IPS-20b (cell line): ENCODE data around the gene EEFSEC.

Source experiments
- H3K27ac ChIP-seq: one replicate; pipeline ENCODE4 v1.5.1; 2013; ENCODE audit warnings: low read length
- H3K27me3 ChIP-seq: 2 replicates; pipeline ENCODE4 v1.6.1; 2013; ENCODE audit warnings: mild to moderate bottlenecking, low read length, inconsistent platforms; ENCODE audit not compliant: insufficient read depth
- H3K36me3 ChIP-seq: 2 replicates; pipeline ENCODE4 v1.6.1; 2013; ENCODE audit warnings: low read depth, mild to moderate bottlenecking, inconsistent platforms, low read length, moderate library complexity; ENCODE audit not compliant: insufficient read depth
- H3K4me1 ChIP-seq: 2 replicates; pipeline ENCODE4 v1.6.1; 2013; ENCODE audit warnings: mild to moderate bottlenecking, control low read depth, inconsistent platforms, low read length, moderate library complexity; ENCODE audit not compliant: insufficient read depth
- H3K4me3 ChIP-seq: 2 replicates; pipeline ENCODE4 v1.5.1; 2013; ENCODE audit warnings: mild to moderate bottlenecking, low read length, inconsistent platforms
- H3K9ac ChIP-seq: 2 replicates; pipeline ENCODE4 v1.6.1; 2013; ENCODE audit warnings: low read depth, mild to moderate bottlenecking, inconsistent platforms, low read length, moderate library complexity
- H3K9me3 ChIP-seq: 2 replicates; pipeline ENCODE4 v1.6.1; 2013; ENCODE audit warnings: mild to moderate bottlenecking, low read depth, low read length, inconsistent platforms; ENCODE audit not compliant: insufficient read depth

EEFSEC gene

DNA sequence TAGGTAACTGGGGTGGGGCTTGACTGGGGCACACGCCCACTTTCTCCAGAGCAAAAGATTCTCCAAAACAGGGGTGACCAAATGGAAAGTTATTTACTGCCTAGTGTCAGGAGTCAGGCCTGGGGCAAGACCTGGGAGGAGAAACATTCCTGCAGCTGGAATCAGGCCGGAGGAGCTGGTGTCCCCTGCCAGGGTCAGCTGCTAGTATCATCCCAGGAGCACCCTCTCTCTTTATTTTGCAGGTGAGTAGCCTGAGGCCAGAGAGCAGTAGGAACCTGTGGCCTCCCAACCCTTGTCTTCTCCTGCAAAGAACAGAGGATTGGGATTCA lies 280.5 kb downstream of the EEFSEC start:
- H3K9ac ChIP-seq: no peak overlapping the region
- peaks cover 69% of the 10 kb centered on the region for H3K27me3 ChIP-seq
- H3K4me1 ChIP-seq: peaks cover 9% of the 10 kb centered on the region
- no peaks in the 10 kb centered on the region for H3K9me3 ChIP-seq
- no peaks in the 10 kb centered on the region for H3K36me3 ChIP-seq
- no peak overlapping the region for H3K4me3 ChIP-seq
- H3K27ac ChIP-seq: no peak overlapping the region

- H3K27me3 ChIP-seq: peaks cover 69% of the 10 kb centered on the region
- H3K27ac ChIP-seq: no peak overlapping the region
Observed at GRCh38 chr3:128434524-128434923, 281.2 kb downstream of the EEFSEC start.

DNA sequence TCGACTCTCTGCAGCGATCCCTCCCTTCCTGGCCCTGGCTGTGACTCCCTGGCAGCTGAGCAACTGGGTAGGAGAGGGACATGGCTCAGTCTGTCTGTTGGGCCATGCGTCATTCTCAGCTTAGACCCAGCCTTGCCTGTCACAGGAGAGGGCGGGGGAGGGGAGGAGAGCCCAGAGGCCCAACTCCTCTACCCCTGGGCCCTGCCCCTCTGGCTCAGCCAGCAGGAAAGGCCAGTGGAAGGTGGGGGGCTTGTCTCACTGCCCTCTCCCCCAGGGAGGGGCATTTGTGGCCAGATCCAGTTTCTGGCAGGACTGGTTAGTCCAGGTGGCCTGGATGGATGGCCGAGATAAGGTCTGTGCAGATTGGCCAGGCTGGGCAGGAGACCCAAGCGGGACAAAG lies 281.8 kb downstream of the EEFSEC start:
- Histone ChIP-seq H3K9me3 (no peaks in the 10 kb centered on the region), H3K9ac (no peak overlapping the region), H3K27ac (no peak overlapping the region), H3K27me3 (peaks cover 68% of the 10 kb centered on the region), H3K4me1 (peaks cover 9% of the 10 kb centered on the region), H3K36me3 (no peaks in the 10 kb centered on the region), H3K4me3 (no peak overlapping the region)

More at GRCh38 chr3:128434524-128434923, 281.2 kb downstream of the EEFSEC start:
- H3K9ac ChIP-seq: no peak overlapping the region
- H3K9me3 ChIP-seq: no peaks in the 10 kb centered on the region
- H3K4me3 ChIP-seq: no peak overlapping the region
- no peaks in the 10 kb centered on the region for H3K36me3 ChIP-seq
- peaks cover 9% of the 10 kb centered on the region for H3K4me1 ChIP-seq

GRCh38 chr3:128435561-128435960 lies 282.3 kb downstream of the EEFSEC start:
- Histone ChIP-seq H3K27me3 (peaks cover 68% of the 10 kb centered on the region), H3K27ac (no peak overlapping the region), H3K9ac (no peak overlapping the region), H3K9me3 (no peaks in the 10 kb centered on the region), H3K36me3 (no peaks in the 10 kb centered on the region), H3K4me3 (no peak overlapping the region), H3K4me1 (peaks cover 9% of the 10 kb centered on the region)

DNA sequence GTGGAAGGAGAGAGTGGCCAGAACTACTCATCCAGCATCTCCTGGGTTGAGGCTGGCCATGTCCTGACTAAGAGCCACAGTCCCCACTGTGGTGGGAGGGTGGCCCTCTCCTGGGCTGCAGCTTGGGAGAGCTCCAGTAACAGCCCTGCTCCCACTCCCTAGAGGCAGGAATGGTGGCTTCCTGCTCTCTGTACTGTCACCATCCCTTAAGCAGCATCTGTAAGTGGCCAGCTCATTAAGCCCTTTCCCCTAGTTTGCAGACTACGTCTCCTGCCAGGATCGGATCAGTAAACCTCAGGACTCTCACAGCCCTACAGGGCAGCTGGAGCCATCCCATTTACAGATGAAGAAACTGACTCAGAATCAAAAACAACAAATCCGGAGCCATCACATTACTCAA lies 282.9 kb downstream of the EEFSEC start:
- Histone ChIP-seq H3K36me3 (no peaks in the 10 kb centered on the region), H3K27ac (no peak overlapping the region), H3K4me3 (no peak overlapping the region), H3K27me3 (peaks cover 67% of the 10 kb centered on the region), H3K9me3 (no peaks in the 10 kb centered on the region), H3K4me1 (peaks cover 9% of the 10 kb centered on the region), H3K9ac (no peak overlapping the region)

DNA sequence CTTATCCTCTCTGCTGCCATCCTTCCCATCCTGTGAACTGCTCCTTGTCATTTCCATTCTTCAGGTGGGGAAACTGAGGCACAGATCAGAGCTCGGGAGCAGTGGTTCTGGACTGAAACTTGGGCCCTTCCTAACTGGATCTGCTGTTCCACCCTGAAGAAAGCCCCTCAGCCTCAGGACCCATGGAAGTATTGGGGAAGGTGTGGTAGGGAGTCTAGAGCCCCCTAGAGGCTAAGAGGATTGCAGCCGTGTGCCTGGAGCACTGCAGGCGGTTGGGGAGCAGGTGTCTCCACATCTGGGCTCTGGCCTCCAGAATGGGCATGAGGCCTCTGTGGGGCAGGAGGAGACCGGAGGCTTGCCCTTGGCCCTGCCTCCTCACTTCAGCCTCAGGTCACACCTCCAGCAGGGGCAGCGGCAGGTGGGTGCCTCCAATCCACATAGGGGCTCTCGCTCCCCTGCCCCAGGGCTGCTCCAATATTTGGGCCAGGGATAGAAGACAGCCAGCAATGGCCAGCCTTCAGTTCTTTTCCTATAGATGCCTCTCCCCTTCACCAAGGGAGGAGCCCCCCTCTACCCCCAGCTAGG lies 285.3 kb downstream of the EEFSEC start:
- Histone ChIP-seq H3K27ac (no peak overlapping the region), H3K36me3 (no peaks in the 10 kb centered on the region), H3K9ac (no peak overlapping the region), H3K27me3 (peaks cover 51% of the 10 kb centered on the region), H3K4me1 (peaks cover 4% of the 10 kb centered on the region), H3K4me3 (no peak overlapping the region), H3K9me3 (no peaks in the 10 kb centered on the region)

GRCh38 chr3:128439226-128439625 lies 285.9 kb downstream of the EEFSEC start:
- H3K9me3 ChIP-seq: no peaks in the 10 kb centered on the region
- H3K27ac ChIP-seq: no peak overlapping the region
- H3K36me3 ChIP-seq: no peaks in the 10 kb centered on the region
- H3K4me1 ChIP-seq: no peaks in the 10 kb centered on the region; the same call in 1 of the 2 replicates
- H3K4me3 ChIP-seq: no peak overlapping the region
- no peak overlapping the region for H3K9ac ChIP-seq
- peaks cover 51% of the 10 kb centered on the region for H3K27me3 ChIP-seq

- Histone ChIP-seq H3K27ac (no peak overlapping the region), H3K9ac (no peak overlapping the region), H3K4me1 (no peaks in the 10 kb centered on the region), H3K36me3 (no peaks in the 10 kb centered on the region), H3K4me3 (no peak overlapping the region), H3K9me3 (no peaks in the 10 kb centered on the region), H3K27me3 (peaks cover 41% of the 10 kb centered on the region)
Observed at GRCh38 chr3:128442070-128442469, 288.8 kb downstream of the EEFSEC start.

- Histone ChIP-seq H3K9me3 (no peaks in the 10 kb centered on the region), H3K27ac (no peak overlapping the region), H3K36me3 (no peaks in the 10 kb centered on the region), H3K9ac (no peak overlapping the region), H3K4me1 (no peaks in the 10 kb centered on the region), H3K27me3 (peaks cover 48% of the 10 kb centered on the region), H3K4me3 (no peak overlapping the region)
Observed at GRCh38 chr3:128442949-128443348, 289.7 kb downstream of the EEFSEC start.

DNA sequence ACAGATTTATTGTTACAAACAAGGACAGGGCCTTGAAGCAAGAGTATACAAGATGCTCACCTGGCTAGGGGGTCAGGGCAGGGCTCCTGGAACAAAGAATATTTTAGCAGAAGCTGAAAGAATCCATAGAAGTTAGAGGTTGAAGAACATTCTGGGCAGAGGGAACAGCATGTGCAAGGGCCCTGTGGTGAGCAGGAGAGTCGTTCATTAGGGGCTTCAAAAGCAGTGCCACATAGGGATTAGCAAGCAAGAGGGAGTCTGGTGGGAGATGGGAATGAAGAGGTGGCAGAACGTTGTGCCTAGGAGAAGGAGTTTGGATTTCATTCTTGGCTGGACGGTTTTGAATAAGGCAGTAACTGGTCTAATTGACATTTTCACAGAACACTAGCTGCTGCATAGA lies 290.5 kb downstream of the EEFSEC start:
- Histone ChIP-seq H3K9me3 (no peaks in the 10 kb centered on the region), H3K4me1 (no peaks in the 10 kb centered on the region), H3K4me3 (no peak overlapping the region), H3K9ac (no peak overlapping the region), H3K27me3 (peaks cover 48% of the 10 kb centered on the region), H3K36me3 (no peaks in the 10 kb centered on the region), H3K27ac (no peak overlapping the region)

DNA sequence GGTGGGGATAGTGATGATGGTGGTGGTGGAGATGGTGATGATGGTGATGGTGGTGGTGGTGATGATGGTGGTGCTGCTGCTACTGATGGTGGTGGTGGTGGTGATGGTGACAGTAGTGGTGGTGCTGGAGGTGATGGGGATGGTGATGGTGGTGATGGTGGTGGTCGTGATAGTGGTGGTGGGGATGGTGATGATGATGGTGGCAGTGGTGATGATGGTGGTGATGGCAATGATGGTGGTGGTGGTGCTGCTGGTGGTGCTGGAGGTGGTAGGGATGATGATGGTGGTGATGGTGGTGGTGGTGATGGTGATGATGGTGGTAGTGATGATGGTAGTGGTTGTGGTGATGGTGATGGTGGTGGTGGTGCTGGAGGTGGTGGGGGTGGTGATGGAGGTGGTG lies 292.1 kb downstream of the EEFSEC start:
- no peaks in the 10 kb centered on the region for H3K9me3 ChIP-seq
- H3K4me1 ChIP-seq: no peaks in the 10 kb centered on the region

GRCh38 chr3:128446821-128447220 lies 293.5 kb downstream of the EEFSEC start:
- Histone ChIP-seq H3K27me3 (peaks cover 22% of the 10 kb centered on the region), H3K9ac (no peak overlapping the region), H3K9me3 (no peaks in the 10 kb centered on the region), H3K4me1 (no peaks in the 10 kb centered on the region), H3K36me3 (no peaks in the 10 kb centered on the region), H3K4me3 (no peak overlapping the region), H3K27ac (no peak overlapping the region)

More for the DNA sequence above, 292.1 kb downstream of the EEFSEC start:
- Histone ChIP-seq H3K36me3 (no peaks in the 10 kb centered on the region), H3K27me3 (peaks cover 34% of the 10 kb centered on the region), H3K9ac (no peak overlapping the region), H3K27ac (no peak overlapping the region), H3K4me3 (no peak overlapping the region)
